H1 (cell line): ENCODE results near the gene PLCB3. TPM values are rescaled to one million over a fixed set of nuclear protein-coding genes. Genes with fewer than 3 reads are reported as not detected.

Source experiments
- GTF2F1 ChIP-seq: IDR thresholded peaks from 2 replicates; pipeline ENCODE4 v1.6.1; 2012; ENCODE audit warnings: low read depth, low read length, improper control_type of control experiment, borderline replicate concordance
- KDM4A ChIP-seq: IDR thresholded peaks from one replicate; pipeline ENCODE4 v1.7.1; 2012; ENCODE audit warnings: low read depth, mild to moderate bottlenecking, moderate library complexity, low read length, inconsistent platforms; ENCODE audit not compliant: severe bottlenecking
- NRF1 ChIP-seq: IDR thresholded peaks from 2 replicates; pipeline ENCODE4 v1.6.1; 2011; ENCODE audit warnings: mild to moderate bottlenecking, low read depth, low read length, improper control_type of control experiment
- SUZ12 ChIP-seq: fragments of 200-600 bp; sonication (generic); IDR thresholded peaks from 2 replicates; pipeline ENCODE4 v1.6.1; 2012; ENCODE audit warnings: mild to moderate bottlenecking, inconsistent platforms, low read length, moderate library complexity, mixed read lengths
- YY1 ChIP-seq: IDR thresholded peaks from 2 replicates; pipeline ENCODE4 v1.6.1; 2011; ENCODE audit warnings: low read depth, mild to moderate bottlenecking, low read length
- ZNF274 ChIP-seq: IDR thresholded peaks from 2 replicates; pipeline ENCODE4 v1.7.0; 2012; ENCODE audit warnings: low read length, borderline replicate concordance; ENCODE audit errors: extremely low read depth
- polyA plus RNA-seq, 7 experiments: library from polyadenylated mRNA; depleted of rRNA in 3 of 7; stranded (reverse) in 5 of 7; unstranded in 2 of 7; fragments of >200 nt in 5 of 7; fragments of 200-250 nt in 2 of 7; gene quantifications; 1 replicate in 5 of 7; 2 replicates in 1 of 7; 4 replicates in 1 of 7; pipeline versions ENCODE4 v1.2.1 to v1.2.3, GENCODE V29; 2011 to 2013; ENCODE audit warnings: missing spikeins in 2 of 7, mixed read lengths in 2 of 7
- total RNA-seq: library from RNA; stranded (reverse); fragmentation: NEBNext Ultra II Directional; extraction: Animal tissue kit (Norgen Biotek cat#: 25700); gene quantifications from 2 replicates; pipeline ENCODE4 v1.2.1, GENCODE V29; 2021
- TF ChIP-seq, protein P1 (sequence below): fragments of 300-600 bp; sonication (generic); IDR thresholded peaks from 2 replicates; pipeline ENCODE4 v1.7.1; 2012; ENCODE audit warnings: low read length, moderate library complexity, mild to moderate bottlenecking, inconsistent platforms; ENCODE audit not compliant: insufficient replicate concordance
- TF ChIP-seq, protein P2 (sequence below): IDR thresholded peaks from 2 replicates; pipeline ENCODE4 v1.6.1; 2011; ENCODE audit warnings: low read length, improper control_type of control experiment

PLCB3 gene
- total and polyA plus RNA-seq, 2 of the 8 experiments (the other 6 are each of a cell fraction or from before 2014, with no cell fraction given), result 47.2 to 104 TPM

DNA sequence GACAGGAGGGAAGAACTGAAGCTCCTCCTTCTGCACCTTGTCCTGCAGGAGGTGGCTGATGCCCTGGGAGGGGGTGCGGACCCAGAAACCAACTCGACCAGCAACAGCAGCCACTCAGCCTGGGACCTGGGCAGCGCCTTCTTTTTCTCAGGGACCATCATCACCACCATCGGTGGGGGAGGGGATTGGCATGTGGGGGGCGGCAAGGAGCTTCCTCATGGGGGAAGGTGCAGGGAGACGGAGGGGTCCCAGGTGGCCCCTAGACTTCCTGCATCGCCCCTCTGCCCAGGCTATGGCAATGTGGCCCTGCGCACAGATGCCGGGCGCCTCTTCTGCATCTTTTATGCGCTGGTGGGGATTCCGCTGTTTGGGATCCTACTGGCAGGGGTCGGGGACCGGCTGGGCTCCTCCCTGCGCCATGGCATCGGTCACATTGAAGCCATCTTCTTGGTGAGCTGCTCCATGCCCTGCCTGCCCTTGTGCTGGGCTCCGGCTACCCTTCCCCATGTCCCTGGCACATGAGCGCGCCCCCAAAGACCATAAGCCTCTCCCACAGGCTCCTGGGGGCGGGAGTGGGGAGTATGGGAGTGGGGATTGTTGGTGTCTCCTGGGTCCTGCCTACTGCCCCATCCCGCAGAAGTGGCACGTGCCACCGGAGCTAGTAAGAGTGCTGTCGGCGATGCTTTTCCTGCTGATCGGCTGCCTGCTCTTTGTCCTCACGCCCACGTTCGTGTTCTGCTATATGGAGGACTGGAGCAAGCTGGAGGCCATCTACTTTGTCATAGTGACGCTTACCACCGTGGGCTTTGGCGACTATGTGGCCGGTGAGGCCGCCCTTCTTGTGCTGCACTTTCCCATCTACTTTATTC lies 45.7 kb downstream of the PLCB3 start (continued):
- TF ChIP-seq KDM4A (peak; percentile 63), YY1 (no peak), ZNF274 (no peak), NRF1 (no peak), GTF2F1 (no peak), SUZ12 (peak; percentile 63)
- TF ChIP-seq, protein P1, sequence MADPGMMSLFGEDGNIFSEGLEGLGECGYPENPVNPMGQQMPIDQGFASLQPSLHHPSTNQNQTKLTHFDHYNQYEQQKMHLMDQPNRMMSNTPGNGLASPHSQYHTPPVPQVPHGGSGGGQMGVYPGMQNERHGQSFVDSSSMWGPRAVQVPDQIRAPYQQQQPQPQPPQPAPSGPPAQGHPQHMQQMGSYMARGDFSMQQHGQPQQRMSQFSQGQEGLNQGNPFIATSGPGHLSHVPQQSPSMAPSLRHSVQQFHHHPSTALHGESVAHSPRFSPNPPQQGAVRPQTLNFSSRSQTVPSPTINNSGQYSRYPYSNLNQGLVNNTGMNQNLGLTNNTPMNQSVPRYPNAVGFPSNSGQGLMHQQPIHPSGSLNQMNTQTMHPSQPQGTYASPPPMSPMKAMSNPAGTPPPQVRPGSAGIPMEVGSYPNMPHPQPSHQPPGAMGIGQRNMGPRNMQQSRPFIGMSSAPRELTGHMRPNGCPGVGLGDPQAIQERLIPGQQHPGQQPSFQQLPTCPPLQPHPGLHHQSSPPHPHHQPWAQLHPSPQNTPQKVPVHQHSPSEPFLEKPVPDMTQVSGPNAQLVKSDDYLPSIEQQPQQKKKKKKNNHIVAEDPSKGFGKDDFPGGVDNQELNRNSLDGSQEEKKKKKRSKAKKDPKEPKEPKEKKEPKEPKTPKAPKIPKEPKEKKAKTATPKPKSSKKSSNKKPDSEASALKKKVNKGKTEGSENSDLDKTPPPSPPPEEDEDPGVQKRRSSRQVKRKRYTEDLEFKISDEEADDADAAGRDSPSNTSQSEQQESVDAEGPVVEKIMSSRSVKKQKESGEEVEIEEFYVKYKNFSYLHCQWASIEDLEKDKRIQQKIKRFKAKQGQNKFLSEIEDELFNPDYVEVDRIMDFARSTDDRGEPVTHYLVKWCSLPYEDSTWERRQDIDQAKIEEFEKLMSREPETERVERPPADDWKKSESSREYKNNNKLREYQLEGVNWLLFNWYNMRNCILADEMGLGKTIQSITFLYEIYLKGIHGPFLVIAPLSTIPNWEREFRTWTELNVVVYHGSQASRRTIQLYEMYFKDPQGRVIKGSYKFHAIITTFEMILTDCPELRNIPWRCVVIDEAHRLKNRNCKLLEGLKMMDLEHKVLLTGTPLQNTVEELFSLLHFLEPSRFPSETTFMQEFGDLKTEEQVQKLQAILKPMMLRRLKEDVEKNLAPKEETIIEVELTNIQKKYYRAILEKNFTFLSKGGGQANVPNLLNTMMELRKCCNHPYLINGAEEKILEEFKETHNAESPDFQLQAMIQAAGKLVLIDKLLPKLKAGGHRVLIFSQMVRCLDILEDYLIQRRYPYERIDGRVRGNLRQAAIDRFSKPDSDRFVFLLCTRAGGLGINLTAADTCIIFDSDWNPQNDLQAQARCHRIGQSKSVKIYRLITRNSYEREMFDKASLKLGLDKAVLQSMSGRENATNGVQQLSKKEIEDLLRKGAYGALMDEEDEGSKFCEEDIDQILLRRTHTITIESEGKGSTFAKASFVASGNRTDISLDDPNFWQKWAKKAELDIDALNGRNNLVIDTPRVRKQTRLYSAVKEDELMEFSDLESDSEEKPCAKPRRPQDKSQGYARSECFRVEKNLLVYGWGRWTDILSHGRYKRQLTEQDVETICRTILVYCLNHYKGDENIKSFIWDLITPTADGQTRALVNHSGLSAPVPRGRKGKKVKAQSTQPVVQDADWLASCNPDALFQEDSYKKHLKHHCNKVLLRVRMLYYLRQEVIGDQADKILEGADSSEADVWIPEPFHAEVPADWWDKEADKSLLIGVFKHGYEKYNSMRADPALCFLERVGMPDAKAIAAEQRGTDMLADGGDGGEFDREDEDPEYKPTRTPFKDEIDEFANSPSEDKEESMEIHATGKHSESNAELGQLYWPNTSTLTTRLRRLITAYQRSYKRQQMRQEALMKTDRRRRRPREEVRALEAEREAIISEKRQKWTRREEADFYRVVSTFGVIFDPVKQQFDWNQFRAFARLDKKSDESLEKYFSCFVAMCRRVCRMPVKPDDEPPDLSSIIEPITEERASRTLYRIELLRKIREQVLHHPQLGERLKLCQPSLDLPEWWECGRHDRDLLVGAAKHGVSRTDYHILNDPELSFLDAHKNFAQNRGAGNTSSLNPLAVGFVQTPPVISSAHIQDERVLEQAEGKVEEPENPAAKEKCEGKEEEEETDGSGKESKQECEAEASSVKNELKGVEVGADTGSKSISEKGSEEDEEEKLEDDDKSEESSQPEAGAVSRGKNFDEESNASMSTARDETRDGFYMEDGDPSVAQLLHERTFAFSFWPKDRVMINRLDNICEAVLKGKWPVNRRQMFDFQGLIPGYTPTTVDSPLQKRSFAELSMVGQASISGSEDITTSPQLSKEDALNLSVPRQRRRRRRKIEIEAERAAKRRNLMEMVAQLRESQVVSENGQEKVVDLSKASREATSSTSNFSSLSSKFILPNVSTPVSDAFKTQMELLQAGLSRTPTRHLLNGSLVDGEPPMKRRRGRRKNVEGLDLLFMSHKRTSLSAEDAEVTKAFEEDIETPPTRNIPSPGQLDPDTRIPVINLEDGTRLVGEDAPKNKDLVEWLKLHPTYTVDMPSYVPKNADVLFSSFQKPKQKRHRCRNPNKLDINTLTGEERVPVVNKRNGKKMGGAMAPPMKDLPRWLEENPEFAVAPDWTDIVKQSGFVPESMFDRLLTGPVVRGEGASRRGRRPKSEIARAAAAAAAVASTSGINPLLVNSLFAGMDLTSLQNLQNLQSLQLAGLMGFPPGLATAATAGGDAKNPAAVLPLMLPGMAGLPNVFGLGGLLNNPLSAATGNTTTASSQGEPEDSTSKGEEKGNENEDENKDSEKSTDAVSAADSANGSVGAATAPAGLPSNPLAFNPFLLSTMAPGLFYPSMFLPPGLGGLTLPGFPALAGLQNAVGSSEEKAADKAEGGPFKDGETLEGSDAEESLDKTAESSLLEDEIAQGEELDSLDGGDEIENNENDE, result no peak
- TF ChIP-seq, protein P2, sequence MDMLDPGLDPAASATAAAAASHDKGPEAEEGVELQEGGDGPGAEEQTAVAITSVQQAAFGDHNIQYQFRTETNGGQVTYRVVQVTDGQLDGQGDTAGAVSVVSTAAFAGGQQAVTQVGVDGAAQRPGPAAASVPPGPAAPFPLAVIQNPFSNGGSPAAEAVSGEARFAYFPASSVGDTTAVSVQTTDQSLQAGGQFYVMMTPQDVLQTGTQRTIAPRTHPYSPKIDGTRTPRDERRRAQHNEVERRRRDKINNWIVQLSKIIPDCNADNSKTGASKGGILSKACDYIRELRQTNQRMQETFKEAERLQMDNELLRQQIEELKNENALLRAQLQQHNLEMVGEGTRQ, result no peak
